IMR-90 (cell line): ENCODE results near the gene MAMDC4.

Source experiments
- POLR2A ChIP-seq: IDR thresholded peaks from 2 replicates; pipeline ENCODE4 v1.6.1; 2012; ENCODE audit warnings: mild to moderate bottlenecking, low read depth, low read length
- TF ChIP-seq, protein P1 (sequence below): conservative IDR thresholded peaks from 2 replicates; pipeline ENCODE4 v1.5.1; 2012; ENCODE audit warnings: mild to moderate bottlenecking, low read depth, low read length, improper control_type of control experiment

- no peak for TF ChIP-seq POLR2A
- TF ChIP-seq, protein P1, sequence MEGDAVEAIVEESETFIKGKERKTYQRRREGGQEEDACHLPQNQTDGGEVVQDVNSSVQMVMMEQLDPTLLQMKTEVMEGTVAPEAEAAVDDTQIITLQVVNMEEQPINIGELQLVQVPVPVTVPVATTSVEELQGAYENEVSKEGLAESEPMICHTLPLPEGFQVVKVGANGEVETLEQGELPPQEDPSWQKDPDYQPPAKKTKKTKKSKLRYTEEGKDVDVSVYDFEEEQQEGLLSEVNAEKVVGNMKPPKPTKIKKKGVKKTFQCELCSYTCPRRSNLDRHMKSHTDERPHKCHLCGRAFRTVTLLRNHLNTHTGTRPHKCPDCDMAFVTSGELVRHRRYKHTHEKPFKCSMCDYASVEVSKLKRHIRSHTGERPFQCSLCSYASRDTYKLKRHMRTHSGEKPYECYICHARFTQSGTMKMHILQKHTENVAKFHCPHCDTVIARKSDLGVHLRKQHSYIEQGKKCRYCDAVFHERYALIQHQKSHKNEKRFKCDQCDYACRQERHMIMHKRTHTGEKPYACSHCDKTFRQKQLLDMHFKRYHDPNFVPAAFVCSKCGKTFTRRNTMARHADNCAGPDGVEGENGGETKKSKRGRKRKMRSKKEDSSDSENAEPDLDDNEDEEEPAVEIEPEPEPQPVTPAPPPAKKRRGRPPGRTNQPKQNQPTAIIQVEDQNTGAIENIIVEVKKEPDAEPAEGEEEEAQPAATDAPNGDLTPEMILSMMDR, result no peak
Observed at GRCh38 chr9:136840877-136841645, 11.1 kb upstream of the MAMDC4 start.
